ENCODE measurements around the gene BCLAF1. TPM values are rescaled to one million over a fixed set of nuclear protein-coding genes. Genes with fewer than 3 reads are reported as not detected.

BCLAF1 gene
- polyA plus RNA-seq, 1 donor (not counting 4 experiments of a cell fraction or from before 2014, with no cell fraction given), result 80.3 TPM

DNA sequence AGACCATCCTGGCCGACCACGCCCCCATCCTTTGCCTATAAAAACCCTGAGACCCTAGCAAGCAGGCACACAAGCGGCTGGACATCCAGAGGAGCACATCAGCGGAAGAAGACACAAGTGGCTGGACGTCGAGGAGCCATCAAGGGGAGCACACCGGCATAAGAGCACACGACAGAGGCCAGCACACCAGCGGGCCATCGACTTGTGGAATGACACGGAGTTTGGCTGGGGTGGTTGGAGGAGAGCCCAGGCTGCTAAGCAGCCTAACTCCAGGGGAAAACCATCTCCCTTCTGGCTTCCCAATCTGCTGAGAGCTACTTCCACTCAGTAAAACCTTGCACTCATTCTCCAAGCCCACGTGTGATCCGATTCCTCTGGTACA is 44.8 kb upstream of the BCLAF1 start:
- dilution Hi-C loops (cut with MboI; ENCODE audit: extremely low pct_ligation_motif_present, low sequenced_read_pairs), result no loop called here
- no peak overlapping the region for H3K4me2 ChIP-seq (ENCODE audit: control insufficient read depth, extremely low read depth, insufficient read depth, low read depth, low read length)

DNA sequence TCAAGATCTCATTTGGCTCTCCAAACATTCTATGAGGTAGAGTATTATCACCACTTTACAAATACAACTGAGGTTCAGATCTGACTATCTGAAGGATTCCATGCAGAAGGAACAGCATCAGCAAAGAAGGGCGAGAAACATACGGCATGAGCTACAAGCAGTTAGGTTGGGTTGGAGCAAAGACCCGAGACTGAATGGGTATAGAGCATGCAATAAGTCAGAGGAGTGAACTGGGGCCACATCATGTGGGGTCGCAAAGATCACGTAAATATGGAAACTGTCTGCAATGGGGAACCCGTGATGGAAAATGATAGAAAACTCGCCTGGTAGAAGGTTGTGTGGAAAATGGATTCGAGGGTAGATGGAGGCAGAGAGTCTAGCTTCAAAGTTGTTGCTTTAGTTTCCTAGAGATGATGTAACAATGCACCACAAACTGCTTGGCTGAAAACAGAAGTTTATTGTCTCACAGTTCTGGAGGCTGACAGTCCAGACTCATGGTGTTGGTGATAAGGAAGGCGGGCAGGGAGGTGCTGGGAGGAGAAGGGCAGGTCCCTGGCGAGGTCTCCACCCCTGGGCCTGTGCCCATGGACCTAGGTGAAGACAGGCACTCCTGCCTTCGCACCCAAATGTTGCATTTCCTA is 44.3 kb upstream of the BCLAF1 start:
- no peak for FAIRE-seq
- Histone ChIP-seq H3K4me1 (ENCODE audit: control insufficient read depth, extremely low read depth, insufficient read depth, low read length) (no peaks in the 10 kb centered on the region), H3K27me3 (ENCODE audit: control insufficient read depth, extremely low read depth, insufficient read depth, low read length) (peaks cover 9% of the 10 kb centered on the region), H3K4me2 (ENCODE audit: control insufficient read depth, extremely low read depth, insufficient read depth, low read depth, low read length) (no peak overlapping the region), H3K36me3 (ENCODE audit: control insufficient read depth in 2 of 2, extremely low read depth in 1 of 2, insufficient read depth in 2 of 2, low read length in 2 of 2) (peaks cover 0 to 1% of the 10 kb centered on the region in 2 experiments), H3K79me2 (ENCODE audit: control insufficient read depth, insufficient read depth, low read length) (no peaks in the 10 kb centered on the region), H3K9me1 (ENCODE audit: control insufficient read depth, extremely low read depth, insufficient read depth, low read length) (no peaks in the 10 kb centered on the region), H3K4me3 (ENCODE audit: control insufficient read depth in 2 of 3, extremely low read depth in 1 of 3, insufficient read depth in 2 of 3, low read depth in 1 of 3, low read length in 3 of 3) (no peak overlapping the region), H2AFZ (ENCODE audit: control insufficient read depth, low read length) (no peak overlapping the region), H3K9me3 (ENCODE audit: control insufficient read depth, low read depth, low read length) (no peaks in the 10 kb centered on the region), H3K9ac (ENCODE audit: control insufficient read depth, extremely low read depth, insufficient read depth, low read length) (no peak overlapping the region), H4K20me1 (ENCODE audit: control insufficient read depth, extremely low read depth, insufficient read depth, low read length) (no peaks in the 10 kb centered on the region), H3K27ac (ENCODE audit: control insufficient read depth, insufficient read depth, low read length) (no peak overlapping the region)
- TF ChIP-seq, protein P1, sequence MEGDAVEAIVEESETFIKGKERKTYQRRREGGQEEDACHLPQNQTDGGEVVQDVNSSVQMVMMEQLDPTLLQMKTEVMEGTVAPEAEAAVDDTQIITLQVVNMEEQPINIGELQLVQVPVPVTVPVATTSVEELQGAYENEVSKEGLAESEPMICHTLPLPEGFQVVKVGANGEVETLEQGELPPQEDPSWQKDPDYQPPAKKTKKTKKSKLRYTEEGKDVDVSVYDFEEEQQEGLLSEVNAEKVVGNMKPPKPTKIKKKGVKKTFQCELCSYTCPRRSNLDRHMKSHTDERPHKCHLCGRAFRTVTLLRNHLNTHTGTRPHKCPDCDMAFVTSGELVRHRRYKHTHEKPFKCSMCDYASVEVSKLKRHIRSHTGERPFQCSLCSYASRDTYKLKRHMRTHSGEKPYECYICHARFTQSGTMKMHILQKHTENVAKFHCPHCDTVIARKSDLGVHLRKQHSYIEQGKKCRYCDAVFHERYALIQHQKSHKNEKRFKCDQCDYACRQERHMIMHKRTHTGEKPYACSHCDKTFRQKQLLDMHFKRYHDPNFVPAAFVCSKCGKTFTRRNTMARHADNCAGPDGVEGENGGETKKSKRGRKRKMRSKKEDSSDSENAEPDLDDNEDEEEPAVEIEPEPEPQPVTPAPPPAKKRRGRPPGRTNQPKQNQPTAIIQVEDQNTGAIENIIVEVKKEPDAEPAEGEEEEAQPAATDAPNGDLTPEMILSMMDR (optimal IDR thresholded peaks at IDR 0.05 in 1 of 3, IDR thresholded peaks at IDR 0.05 in 1 of 3, conservative IDR thresholded peaks at IDR 0.05 in 1 of 3; ENCODE audit: extremely low read depth in 1 of 3, insufficient read depth in 2 of 3, low read length in 3 of 3), result no peak
- TF ChIP-seq EZH2 (IDR thresholded peaks at IDR 0.05; ENCODE audit: low read length), result no peak
- dilution Hi-C loops (cut with MboI; ENCODE audit: extremely low pct_ligation_motif_present, low sequenced_read_pairs), result no loop called here
- no peak for DNase-seq (ENCODE audit: low read depth, low spot score)

More for the DNA sequence above, 44.8 kb upstream of the BCLAF1 start:
- Histone ChIP-seq H2AFZ (ENCODE audit: control insufficient read depth, low read length) (no peak overlapping the region), H3K9me3 (ENCODE audit: control insufficient read depth, low read depth, low read length) (no peaks in the 10 kb centered on the region), H3K4me1 (ENCODE audit: control insufficient read depth, extremely low read depth, insufficient read depth, low read length) (no peaks in the 10 kb centered on the region), H3K4me3 (ENCODE audit: control insufficient read depth in 2 of 3, extremely low read depth in 1 of 3, insufficient read depth in 2 of 3, low read depth in 1 of 3, low read length in 3 of 3) (no peak overlapping the region), H3K79me2 (ENCODE audit: control insufficient read depth, insufficient read depth, low read length) (no peaks in the 10 kb centered on the region), H3K27ac (ENCODE audit: control insufficient read depth, insufficient read depth, low read length) (no peak overlapping the region), H3K27me3 (ENCODE audit: control insufficient read depth, extremely low read depth, insufficient read depth, low read length) (peaks cover 9% of the 10 kb centered on the region), H4K20me1 (ENCODE audit: control insufficient read depth, extremely low read depth, insufficient read depth, low read length) (no peaks in the 10 kb centered on the region), H3K9me1 (ENCODE audit: control insufficient read depth, extremely low read depth, insufficient read depth, low read length) (no peaks in the 10 kb centered on the region), H3K36me3 (ENCODE audit: control insufficient read depth in 2 of 2, extremely low read depth in 1 of 2, insufficient read depth in 2 of 2, low read length in 2 of 2) (peaks cover 0 to 1% of the 10 kb centered on the region in 2 experiments), H3K9ac (ENCODE audit: control insufficient read depth, extremely low read depth, insufficient read depth, low read length) (no peak overlapping the region)
- no peak for DNase-seq (ENCODE audit: low read depth, low spot score)
- no peak for FAIRE-seq
- TF ChIP-seq EZH2 (IDR thresholded peaks at IDR 0.05; ENCODE audit: low read length), result no peak
- TF ChIP-seq, protein P1 (optimal IDR thresholded peaks at IDR 0.05 in 1 of 3, IDR thresholded peaks at IDR 0.05 in 1 of 3, conservative IDR thresholded peaks at IDR 0.05 in 1 of 3; ENCODE audit: extremely low read depth in 1 of 3, insufficient read depth in 2 of 3, low read length in 3 of 3), result no peak

Measured in keratinocyte (primary cell).